GM04504 (cell line): ENCODE measurements around the gene TMEM37.

Experiments used
- DNase-seq: peaks from one replicate; pipeline ENCODE4 v3.0.0-alpha.2; 2012; ENCODE audit warnings: low read depth

The TMEM37 gene

DNA sequence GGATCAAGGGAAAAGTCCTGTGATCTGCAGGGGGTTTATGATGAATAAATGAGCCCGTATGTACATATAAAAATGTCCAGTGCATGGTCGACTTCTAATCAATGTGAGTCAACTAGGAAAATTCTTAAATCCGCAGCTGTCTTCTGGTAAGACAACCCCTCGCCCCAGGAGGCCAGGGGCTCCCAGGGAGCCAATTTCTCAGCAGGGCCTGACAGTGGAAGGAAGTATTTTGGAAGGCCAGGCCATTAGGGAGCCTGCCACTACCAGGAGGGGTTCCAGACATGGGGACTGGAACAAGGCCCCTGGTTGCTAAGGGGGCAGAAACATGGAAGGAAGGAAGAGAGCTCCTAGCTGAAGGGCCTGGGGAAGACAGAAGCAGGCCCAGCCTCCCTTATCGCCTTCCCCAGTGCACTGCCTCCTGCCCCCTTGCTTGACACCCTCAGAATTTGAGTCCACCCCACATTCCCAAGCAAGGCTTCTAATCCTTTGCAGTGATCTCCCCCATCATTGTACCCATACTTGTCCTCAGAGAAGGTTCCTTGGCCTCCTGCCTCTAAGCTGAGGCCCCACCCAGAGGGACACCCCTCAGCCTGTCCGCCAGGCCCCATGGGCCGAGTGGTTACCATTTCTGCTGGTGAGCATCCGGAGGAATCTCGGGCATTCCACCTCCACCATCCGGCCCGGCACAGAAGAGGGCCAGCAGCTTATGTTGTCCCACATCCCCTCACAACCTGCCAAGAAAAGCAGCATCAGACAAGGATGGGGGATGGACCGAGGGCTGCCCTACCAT is 46.7 kb downstream of the TMEM37 start:
- DNase-seq, result no peak

DNA sequence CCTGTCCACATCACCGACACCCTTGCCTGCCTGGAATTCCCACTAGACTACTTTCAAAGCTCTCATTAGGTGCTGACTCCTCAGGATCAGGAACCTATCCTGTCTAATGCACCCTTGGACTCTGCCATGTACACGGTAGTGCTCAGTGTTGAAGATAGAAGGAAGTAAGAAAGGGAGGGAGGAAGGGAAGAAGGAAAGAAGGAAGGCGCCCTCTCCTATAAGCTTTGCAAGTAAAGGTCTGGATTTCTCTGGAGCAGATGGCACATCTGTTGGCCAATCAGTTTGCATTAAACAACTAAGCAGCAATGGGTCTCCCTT is 47.3 kb downstream of the TMEM37 start:
- no peak for DNase-seq

DNA sequence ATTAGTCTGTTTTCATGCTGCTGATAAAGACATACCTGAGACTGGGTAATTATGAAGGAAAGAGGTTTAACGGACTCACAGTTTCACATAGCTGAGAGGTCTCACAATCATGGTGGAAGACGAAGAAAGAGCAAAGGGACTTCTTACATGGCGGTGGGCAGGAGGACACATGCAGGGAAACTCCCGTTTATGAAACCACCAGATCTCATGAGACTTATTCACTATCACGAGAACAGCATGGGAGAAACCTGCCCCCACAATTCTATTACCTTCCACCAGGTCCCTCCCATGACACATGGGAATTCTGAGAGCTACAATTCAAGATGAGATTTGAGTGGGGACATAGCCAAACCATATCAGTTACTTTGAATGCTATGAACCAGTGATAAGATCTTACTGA is 48.5 kb downstream of the TMEM37 start:
- DNase-seq, result no peak

- DNase-seq, result no peak
These were observed 49.1 kb downstream of the TMEM37 start for GRCh38 chr2:119480718-119481142.

- no peak for DNase-seq
These were observed 50.1 kb downstream of the TMEM37 start for GRCh38 chr2:119481501-119482455.

- DNase-seq, result no peak
These were observed 51.1 kb downstream of the TMEM37 start for GRCh38 chr2:119482481-119483394.

DNA sequence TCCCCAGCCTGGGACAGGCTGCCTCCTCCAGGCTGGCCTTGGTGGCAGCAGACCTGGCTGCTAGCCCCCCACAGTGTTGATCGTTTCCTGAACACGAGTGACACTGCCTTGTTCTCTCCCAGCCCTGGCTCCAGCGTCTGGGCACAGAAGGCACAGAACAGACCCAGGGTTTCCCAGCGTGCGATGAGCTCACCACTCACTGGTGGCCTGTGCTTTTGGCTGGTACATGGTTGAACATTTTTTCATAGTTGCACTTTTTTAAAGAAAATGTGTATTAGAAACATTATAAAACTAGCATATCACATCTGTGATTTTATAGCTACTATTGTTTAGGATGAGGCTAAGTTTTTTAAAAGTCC is 51.7 kb downstream of the TMEM37 start:
- DNase-seq, result no peak

- DNase-seq, result no peak
These were observed 52.5 kb downstream of the TMEM37 start for GRCh38 chr2:119483896-119484718.

DNA sequence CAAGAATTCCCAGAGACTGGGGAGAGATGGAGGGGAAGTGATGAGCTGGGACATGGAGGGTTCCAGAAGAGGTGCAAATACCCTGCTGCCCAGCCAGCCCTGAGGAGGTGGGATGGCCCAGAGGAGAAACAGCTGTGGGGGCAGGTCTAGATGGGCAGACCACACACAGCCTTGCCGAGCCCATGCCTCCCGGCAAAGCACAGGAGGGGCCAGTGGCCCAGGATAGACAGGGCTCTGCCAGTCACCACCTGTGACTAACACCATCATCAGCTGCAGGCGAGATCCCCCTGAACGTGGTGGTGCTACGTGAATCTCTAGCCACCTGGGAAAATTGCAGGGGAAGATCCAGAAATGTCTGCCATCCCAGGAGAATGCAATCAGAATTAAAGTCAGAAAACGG is 53.2 kb downstream of the TMEM37 start:
- no peak for DNase-seq

GRCh38 chr2:119485336-119486110 is 53.9 kb downstream of the TMEM37 start:
- no peak for DNase-seq

- DNase-seq, result no peak
These were observed 54.7 kb downstream of the TMEM37 start for GRCh38 chr2:119486196-119486827.

- no peak for DNase-seq
These were observed 55.2 kb downstream of the TMEM37 start for GRCh38 chr2:119486886-119487285.

DNA sequence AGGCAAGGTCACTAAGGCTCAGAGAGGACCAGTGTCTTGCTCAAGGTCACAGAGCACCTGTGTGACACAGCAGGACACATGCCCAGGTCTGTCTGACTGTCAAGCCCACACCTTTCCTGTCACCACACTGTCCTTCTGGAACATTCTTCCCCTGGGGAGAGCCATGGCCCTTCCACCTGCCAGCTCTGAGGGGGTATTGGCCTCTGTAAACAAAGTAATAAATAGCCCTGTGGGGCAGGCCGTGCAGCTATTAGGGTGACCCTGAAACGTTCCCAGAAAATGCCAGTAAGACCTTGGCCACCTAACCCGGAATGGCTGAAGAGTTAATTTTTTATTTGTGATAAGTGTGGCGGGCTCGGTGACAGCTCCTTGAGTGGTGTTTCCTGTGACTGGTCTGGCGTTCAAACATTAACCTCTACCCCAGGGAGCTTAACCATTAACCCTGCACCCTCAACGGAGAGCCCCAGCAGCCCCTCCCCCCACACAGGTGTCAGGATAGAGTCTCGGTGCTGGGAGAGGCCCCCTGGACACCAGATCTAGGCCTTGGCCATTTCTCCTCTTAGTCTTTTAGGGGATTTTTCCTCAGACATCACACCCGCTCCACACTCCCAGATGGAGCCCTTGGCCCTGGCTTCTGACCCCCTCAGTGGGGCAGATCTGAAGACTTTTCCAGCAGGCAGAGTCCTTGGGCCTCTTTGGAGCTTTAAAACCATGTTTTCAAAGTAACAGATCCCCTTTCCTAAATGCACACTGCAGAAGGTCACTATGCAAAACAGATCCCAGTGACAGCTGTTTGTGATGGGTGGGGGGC is 56.0 kb downstream of the TMEM37 start:
- no peak for DNase-seq
